HG03565 (cell line): ENCODE measurements around the gene MTLN.
"Not testable (repeated sequence)": the region's sequence is repeated elsewhere in the genome, so short reads cannot be mapped to it uniquely, and the experiment has no call there.

Experiments used
- ATAC-seq: cut with Tn5 transposase; IDR thresholded peaks from one replicate; pipeline ENCODE4 v1.9.1; 2021; ENCODE audit warnings: mild to moderate bottlenecking, moderate library complexity; ENCODE audit not compliant: unreplicated experiment

MTLN gene

GRCh38 chr2:110211938-110212858, at the start of gene MTLN:
Gene MTLN, minus strand, starts transcription at chr2:110212547. Its CDS starts 22 bp downstream, at chr2:110212525.
- ATAC-seq: peak; percentile 74

GRCh38 chr2:110261910-110262309, 49.6 kb upstream of the MTLN start:
- ATAC-seq: not testable (repeated sequence)

- not testable (repeated sequence) for ATAC-seq
Observed at GRCh38 chr2:110248081-110248795, 35.9 kb upstream of the MTLN start.

- not testable (repeated sequence) for ATAC-seq
Observed at GRCh38 chr2:110245488-110246435, 33.4 kb upstream of the MTLN start.

GRCh38 chr2:110243283-110243682, 30.9 kb upstream of the MTLN start:
- not testable (repeated sequence) for ATAC-seq

GRCh38 chr2:110234514-110234913, 22.2 kb upstream of the MTLN start:
- ATAC-seq: not testable (repeated sequence)

- ATAC-seq: not testable (repeated sequence)
Observed at GRCh38 chr2:110229886-110230285, 17.5 kb upstream of the MTLN start.

GRCh38 chr2:110222626-110223025, 10.3 kb upstream of the MTLN start:
- ATAC-seq: not testable (repeated sequence)

GRCh38 chr2:110221938-110222337, 9.6 kb upstream of the MTLN start:
- no peak for ATAC-seq

GRCh38 chr2:110220190-110220564, 7.8 kb upstream of the MTLN start:
- ATAC-seq: no peak

GRCh38 chr2:110219496-110220189, 7.3 kb upstream of the MTLN start:
- no peak for ATAC-seq

- not testable (repeated sequence) for ATAC-seq
Observed at GRCh38 chr2:110218889-110219288, 6.5 kb upstream of the MTLN start.

- ATAC-seq: no peak
Observed at GRCh38 chr2:110216803-110217202, 4.5 kb upstream of the MTLN start.

GRCh38 chr2:110216199-110216598, 3.9 kb upstream of the MTLN start:
- ATAC-seq: no peak

GRCh38 chr2:110215566-110216158, 3.3 kb upstream of the MTLN start:
- no peak for ATAC-seq

GRCh38 chr2:110215091-110215490, 2.7 kb upstream of the MTLN start:
- ATAC-seq: no peak

GRCh38 chr2:110213522-110213921, 1.2 kb upstream of the MTLN start:
- ATAC-seq: not testable (repeated sequence)

- no peak for ATAC-seq
Observed at GRCh38 chr2:110205660-110206455, 6.5 kb downstream of the MTLN start.
